Measurements from ENCODE around the gene SLC35F1. TPM values are rescaled to one million over a fixed set of nuclear protein-coding genes. Genes with fewer than 3 reads are reported as not detected.

The SLC35F1 gene
- polyA plus RNA-seq, 1 donor (not counting 4 experiments of a cell fraction or from before 2014, with no cell fraction given): not detected

DNA sequence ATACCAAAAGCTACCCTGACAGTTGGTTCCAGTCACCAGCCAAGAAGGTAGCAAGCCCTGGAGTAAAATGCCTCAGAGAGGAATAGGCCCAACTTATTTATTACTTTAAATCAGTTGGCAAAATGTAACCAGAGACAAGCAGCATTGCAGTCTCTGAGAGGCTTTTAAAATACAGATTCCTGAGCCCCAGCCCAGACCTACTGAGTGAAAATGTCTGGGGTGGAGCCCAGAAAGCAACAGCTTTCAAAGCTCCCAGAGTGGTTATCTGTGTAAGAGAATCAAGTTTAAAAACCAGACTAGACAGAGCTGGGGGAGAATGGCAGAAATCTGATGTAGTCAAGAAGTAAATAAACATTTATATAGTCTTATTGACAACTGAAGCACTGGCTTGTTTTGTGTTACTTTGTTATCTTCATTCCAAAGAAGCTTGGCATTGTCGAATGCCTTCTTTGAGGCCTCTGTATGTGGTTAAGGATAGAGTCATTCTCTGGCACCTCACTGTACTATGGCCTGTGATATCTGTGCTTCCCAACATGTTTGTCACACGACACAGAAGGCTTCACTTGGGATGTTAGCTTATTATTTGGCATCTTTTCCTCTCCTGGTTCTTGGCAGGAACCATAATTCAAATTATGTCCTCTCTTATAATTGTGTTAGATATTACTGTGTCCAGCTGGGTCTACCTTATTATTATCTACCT lies 313.5 kb downstream of the SLC35F1 start:
- Histone ChIP-seq H3K9ac (ENCODE audit: control insufficient read depth, extremely low read depth, insufficient read depth, low read length) (no peak overlapping the region), H3K27ac (ENCODE audit: control insufficient read depth, insufficient read depth, low read length) (no peak overlapping the region), H3K4me1 (ENCODE audit: control insufficient read depth, extremely low read depth, insufficient read depth, low read length) (no peaks in the 10 kb centered on the region), H3K27me3 (ENCODE audit: control insufficient read depth, extremely low read depth, insufficient read depth, low read length) (no peaks in the 10 kb centered on the region), H3K9me1 (ENCODE audit: control insufficient read depth, extremely low read depth, insufficient read depth, low read length) (no peaks in the 10 kb centered on the region), H3K4me3 (ENCODE audit: control insufficient read depth in 2 of 3, extremely low read depth in 1 of 3, insufficient read depth in 2 of 3, low read depth in 1 of 3, low read length in 3 of 3) (no peak overlapping the region), H3K4me2 (ENCODE audit: control insufficient read depth, extremely low read depth, insufficient read depth, low read depth, low read length) (no peak overlapping the region), H2AFZ (ENCODE audit: control insufficient read depth, low read length) (no peak overlapping the region), H3K36me3 (ENCODE audit: control insufficient read depth in 2 of 2, extremely low read depth in 1 of 2, insufficient read depth in 2 of 2, low read length in 2 of 2) (no peaks in the 10 kb centered on the region), H4K20me1 (ENCODE audit: control insufficient read depth, extremely low read depth, insufficient read depth, low read length) (no peaks in the 10 kb centered on the region), H3K9me3 (ENCODE audit: control insufficient read depth, low read depth, low read length) (no peaks in the 10 kb centered on the region), H3K79me2 (ENCODE audit: control insufficient read depth, insufficient read depth, low read length) (no peaks in the 10 kb centered on the region)
- dilution Hi-C loops (cut with MboI; ENCODE audit: extremely low pct_ligation_motif_present, low sequenced_read_pairs): no loop called here
- no peak for FAIRE-seq
- no peak for DNase-seq (ENCODE audit: low read depth, low spot score)
- TF ChIP-seq EZH2 (IDR thresholded peaks at IDR 0.05; ENCODE audit: low read length): no peak
- TF ChIP-seq, protein P1, sequence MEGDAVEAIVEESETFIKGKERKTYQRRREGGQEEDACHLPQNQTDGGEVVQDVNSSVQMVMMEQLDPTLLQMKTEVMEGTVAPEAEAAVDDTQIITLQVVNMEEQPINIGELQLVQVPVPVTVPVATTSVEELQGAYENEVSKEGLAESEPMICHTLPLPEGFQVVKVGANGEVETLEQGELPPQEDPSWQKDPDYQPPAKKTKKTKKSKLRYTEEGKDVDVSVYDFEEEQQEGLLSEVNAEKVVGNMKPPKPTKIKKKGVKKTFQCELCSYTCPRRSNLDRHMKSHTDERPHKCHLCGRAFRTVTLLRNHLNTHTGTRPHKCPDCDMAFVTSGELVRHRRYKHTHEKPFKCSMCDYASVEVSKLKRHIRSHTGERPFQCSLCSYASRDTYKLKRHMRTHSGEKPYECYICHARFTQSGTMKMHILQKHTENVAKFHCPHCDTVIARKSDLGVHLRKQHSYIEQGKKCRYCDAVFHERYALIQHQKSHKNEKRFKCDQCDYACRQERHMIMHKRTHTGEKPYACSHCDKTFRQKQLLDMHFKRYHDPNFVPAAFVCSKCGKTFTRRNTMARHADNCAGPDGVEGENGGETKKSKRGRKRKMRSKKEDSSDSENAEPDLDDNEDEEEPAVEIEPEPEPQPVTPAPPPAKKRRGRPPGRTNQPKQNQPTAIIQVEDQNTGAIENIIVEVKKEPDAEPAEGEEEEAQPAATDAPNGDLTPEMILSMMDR (optimal IDR thresholded peaks at IDR 0.05 in 1 of 3, IDR thresholded peaks at IDR 0.05 in 1 of 3, conservative IDR thresholded peaks at IDR 0.05 in 1 of 3; ENCODE audit: extremely low read depth in 1 of 3, insufficient read depth in 2 of 3, low read length in 3 of 3): no peak

DNA sequence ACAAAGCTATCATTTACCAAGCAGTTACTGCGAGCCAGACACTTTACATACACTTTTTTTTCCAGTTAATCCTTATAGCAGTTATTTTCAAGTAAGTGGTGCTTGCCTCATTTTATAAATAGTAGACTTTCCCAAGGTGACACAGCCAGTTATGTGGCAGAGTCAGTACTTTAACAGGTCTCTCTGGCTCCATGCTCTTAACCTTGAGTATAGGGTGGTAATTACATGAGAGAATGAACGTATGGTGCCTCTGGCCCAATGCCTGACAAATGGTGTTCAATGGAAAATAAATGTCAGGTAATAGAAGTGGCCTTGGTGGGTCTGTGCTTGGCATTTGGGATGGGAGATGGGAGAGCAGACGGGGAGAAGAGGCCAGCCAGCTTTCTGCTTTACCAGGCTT lies 316.3 kb downstream of the SLC35F1 start:
- no peak overlapping the region for H2AFZ ChIP-seq (ENCODE audit: control insufficient read depth, low read length)
- dilution Hi-C loops (cut with MboI; ENCODE audit: extremely low pct_ligation_motif_present, low sequenced_read_pairs): no loop called here
- H3K4me1 ChIP-seq (ENCODE audit: control insufficient read depth, extremely low read depth, insufficient read depth, low read length): no peaks in the 10 kb centered on the region
- TF ChIP-seq, protein P1 (optimal IDR thresholded peaks at IDR 0.05 in 1 of 3, IDR thresholded peaks at IDR 0.05 in 1 of 3, conservative IDR thresholded peaks at IDR 0.05 in 1 of 3; ENCODE audit: extremely low read depth in 1 of 3, insufficient read depth in 2 of 3, low read length in 3 of 3): no peak
- no peak for TF ChIP-seq EZH2 (IDR thresholded peaks at IDR 0.05; ENCODE audit: low read length)
- no peaks in the 10 kb centered on the region for H3K36me3 ChIP-seq (ENCODE audit: control insufficient read depth in 2 of 2, extremely low read depth in 1 of 2, insufficient read depth in 2 of 2, low read length in 2 of 2)
- no peak overlapping the region for H3K4me3 ChIP-seq (ENCODE audit: control insufficient read depth in 2 of 3, extremely low read depth in 1 of 3, insufficient read depth in 2 of 3, low read depth in 1 of 3, low read length in 3 of 3)
- H3K27ac ChIP-seq (ENCODE audit: control insufficient read depth, insufficient read depth, low read length): no peak overlapping the region
- DNase-seq (ENCODE audit: low read depth, low spot score) (no peak), FAIRE-seq (no peak)
- no peak overlapping the region for H3K9ac ChIP-seq (ENCODE audit: control insufficient read depth, extremely low read depth, insufficient read depth, low read length)
- no peaks in the 10 kb centered on the region for H4K20me1 ChIP-seq (ENCODE audit: control insufficient read depth, extremely low read depth, insufficient read depth, low read length)
- no peaks in the 10 kb centered on the region for H3K9me1 ChIP-seq (ENCODE audit: control insufficient read depth, extremely low read depth, insufficient read depth, low read length)
- no peaks in the 10 kb centered on the region for H3K27me3 ChIP-seq (ENCODE audit: control insufficient read depth, extremely low read depth, insufficient read depth, low read length)
- H3K4me2 ChIP-seq (ENCODE audit: control insufficient read depth, extremely low read depth, insufficient read depth, low read depth, low read length): no peak overlapping the region
- no peaks in the 10 kb centered on the region for H3K9me3 ChIP-seq (ENCODE audit: control insufficient read depth, low read depth, low read length)
- H3K79me2 ChIP-seq (ENCODE audit: control insufficient read depth, insufficient read depth, low read length): no peaks in the 10 kb centered on the region
